Activated T-helper 1 cell treated with anti-CD3 and anti-CD28 coated beads, Interleukin-12 subunit alpha, Interleukin-12 subunit beta, Interleukin-2, Interleukin-4 antibody, amounts not matched to agents 30 ng/mL and 10 ng/mL and 1 ng/mL, durations not matched to agents 14 hours and 24 hours and 36 hours (primary cell): ENCODE data around the gene KIF7. TPM values are rescaled to one million over a fixed set of nuclear protein-coding genes. Genes with fewer than 3 reads are reported as not detected.

Experiments used
- DNase-seq: peaks from one replicate; pipeline ENCODE4 v3.0.0; 2021; ENCODE audit warnings: low spot score
- H3K27ac Mint-ChIP-seq: one replicate; pipeline ENCODE4 v1.8.0; 2021; ENCODE audit warnings: mild to moderate bottlenecking, mixed read lengths
- H3K27me3 Mint-ChIP-seq: one replicate; pipeline ENCODE4 v1.8.0; 2022; ENCODE audit warnings: mild to moderate bottlenecking, moderate library complexity, mixed read lengths; ENCODE audit not compliant: insufficient read depth
- H3K36me3 Mint-ChIP-seq: one replicate; pipeline ENCODE4 v1.8.0; 2021; ENCODE audit warnings: low read depth, mixed read lengths
- H3K4me1 Mint-ChIP-seq: one replicate; pipeline ENCODE4 v1.8.0; 2021; ENCODE audit warnings: low read depth, mixed read lengths
- H3K4me3 Mint-ChIP-seq: one replicate; pipeline ENCODE4 v1.8.0; 2021; ENCODE audit warnings: mild to moderate bottlenecking, moderate library complexity, mixed read lengths
- H3K9me3 Mint-ChIP-seq: one replicate; pipeline ENCODE4 v1.8.0; 2021; ENCODE audit warnings: mixed read lengths
- intact Hi-C: fragments of 100-400 bp; cut with micrococcal nuclease; formaldehyde crosslinking; loops from one replicate; pipeline ENCODE4 v1.15.1; 2024
- total RNA-seq: library from RNA; stranded (reverse); gene quantifications from 2 replicates; pipeline ENCODE4 v1.2.3, GENCODE V29; 2022

The KIF7 gene
- total RNA-seq, 1 donor from 2014 or later, result 2.4 TPM

DNA sequence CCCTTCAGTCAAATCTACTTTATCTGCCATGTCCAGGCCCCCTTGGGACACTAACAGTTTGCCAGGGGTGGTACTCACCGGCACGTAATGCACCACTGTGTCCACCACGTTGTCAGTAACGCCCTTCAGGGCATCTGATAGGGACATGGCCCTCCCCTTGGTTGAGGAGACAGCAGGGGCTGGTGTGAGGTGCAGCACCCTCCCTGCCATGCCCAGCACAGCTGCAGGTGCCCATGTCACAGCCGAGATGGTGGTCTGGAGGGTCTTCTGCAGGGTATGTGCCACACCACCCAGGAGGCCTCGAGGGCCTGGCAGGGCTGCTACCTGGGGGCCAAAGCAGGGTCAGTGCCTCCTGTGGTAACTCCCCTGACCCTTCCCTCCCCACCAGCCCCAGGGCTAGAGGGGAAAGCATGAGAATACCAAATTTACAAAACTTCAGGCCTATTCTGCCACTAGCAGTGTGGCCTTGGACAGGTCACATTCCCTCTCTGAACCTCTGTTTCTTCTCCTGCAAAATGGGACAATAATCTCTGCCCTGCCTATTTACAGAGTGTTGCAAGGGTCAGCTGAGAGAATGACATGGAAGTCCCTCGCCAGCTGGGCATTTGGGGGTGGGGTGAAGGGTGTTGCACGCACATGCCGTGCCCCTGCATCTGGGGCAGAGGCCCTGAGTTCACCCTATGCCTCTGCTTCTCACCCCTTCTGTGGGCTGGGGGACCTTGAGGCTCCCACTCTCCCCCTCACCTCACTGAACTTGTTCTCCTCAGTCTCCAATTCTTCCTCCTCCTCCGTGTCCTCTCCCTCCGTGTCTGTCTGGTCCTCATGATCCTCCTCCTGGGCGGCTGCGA is 11.8 kb upstream of the KIF7 start:
- Mint-ChIP-seq H3K9me3 (no peaks in the 10 kb centered on the region), H3K4me1 (peaks cover 5% of the 10 kb centered on the region), H3K4me3 (peak overlapping the region; percentile 7), H3K27ac (peak overlapping the region; percentile 44), H3K27me3 (peaks cover 20% of the 10 kb centered on the region), H3K36me3 (peaks cover 3% of the 10 kb centered on the region)
- DNase-seq, result no peak
- intact Hi-C loops, result no loop called here

DNA sequence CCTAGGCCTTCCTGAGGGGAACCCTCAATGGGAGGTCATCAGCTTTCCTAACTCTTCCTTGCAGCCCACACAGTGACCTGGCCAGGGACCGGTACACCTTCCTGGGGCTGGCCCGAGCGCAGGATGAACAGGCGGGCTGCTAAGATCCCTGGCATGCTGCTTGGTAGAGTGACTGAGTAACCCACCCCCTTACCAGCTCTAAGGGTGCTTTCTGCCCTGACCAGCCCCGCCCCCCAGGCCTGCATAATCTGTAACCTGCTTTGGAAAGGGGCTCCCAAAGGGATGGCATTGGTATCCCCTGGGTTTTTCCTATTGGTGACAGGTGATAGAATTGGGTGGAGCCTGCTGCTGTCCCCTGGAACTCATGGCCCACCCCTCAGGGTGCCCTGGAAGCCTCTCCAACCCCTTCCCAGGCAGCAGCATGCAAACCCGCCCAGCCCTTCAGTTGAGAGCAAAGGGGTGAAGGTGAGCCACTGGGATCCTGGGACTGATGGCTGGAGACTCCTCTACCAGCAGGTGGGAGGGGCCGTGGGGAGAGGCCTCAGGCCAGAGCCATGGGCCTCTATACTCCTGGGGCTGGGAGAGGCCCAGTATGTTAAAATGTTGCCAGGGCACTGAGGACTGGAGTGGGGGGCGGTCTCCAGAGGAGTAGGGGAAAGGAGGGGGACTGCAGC is 11.1 kb upstream of the KIF7 start:
- H3K4me3 Mint-ChIP-seq, result no peak overlapping the region
- no peaks in the 10 kb centered on the region for H3K9me3 Mint-ChIP-seq
- H3K27me3 Mint-ChIP-seq, result peaks cover 23% of the 10 kb centered on the region
- H3K27ac Mint-ChIP-seq, result no peak overlapping the region
- intact Hi-C loops, result no loop called here
- no peak for DNase-seq
- peaks cover 5% of the 10 kb centered on the region for H3K4me1 Mint-ChIP-seq
- H3K36me3 Mint-ChIP-seq, result peaks cover 3% of the 10 kb centered on the region

DNA sequence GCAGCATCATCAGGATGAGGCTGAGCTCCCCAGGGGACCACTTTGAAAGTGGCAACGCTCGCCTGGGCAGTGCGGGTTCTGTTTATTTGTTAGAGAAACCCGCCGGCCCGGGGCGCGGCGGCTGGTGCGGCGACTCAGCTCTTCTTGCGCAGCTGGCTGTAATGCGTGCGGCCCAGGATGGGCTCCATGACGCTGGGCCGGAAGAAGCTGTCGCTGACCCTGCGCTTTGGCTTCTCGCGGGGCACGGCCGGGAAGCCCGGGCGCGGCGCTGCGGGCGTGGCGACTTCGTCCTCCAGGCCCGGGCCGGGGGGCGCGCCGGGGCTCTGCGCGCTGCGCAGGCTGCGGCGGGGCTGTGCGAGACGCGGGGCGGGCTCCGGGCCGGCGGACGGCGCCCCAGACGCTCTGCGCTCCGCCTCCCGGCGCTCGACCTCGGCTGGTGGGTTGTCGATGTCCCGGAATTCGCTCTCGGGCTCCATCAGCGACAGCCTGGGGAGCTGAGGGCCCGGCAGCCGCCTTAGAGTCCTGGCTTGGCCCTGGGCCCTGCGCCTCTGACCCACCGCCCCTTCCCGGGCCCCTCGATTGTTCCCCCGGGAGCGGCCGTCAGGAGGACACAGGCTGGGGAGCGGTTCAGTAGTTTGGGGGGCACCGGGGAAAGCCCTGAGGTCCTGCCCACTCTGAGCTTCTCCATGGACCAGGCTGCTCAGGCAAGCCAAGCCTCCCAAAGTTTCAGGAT is 10.3 kb upstream of the KIF7 start:
- H3K36me3 Mint-ChIP-seq, result peaks cover 3% of the 10 kb centered on the region
- no peak for DNase-seq
- H3K4me3 Mint-ChIP-seq, result no peak overlapping the region
- intact Hi-C loops, result no loop called here
- no peak overlapping the region for H3K27ac Mint-ChIP-seq
- peaks cover 29% of the 10 kb centered on the region for H3K27me3 Mint-ChIP-seq
- peaks cover 5% of the 10 kb centered on the region for H3K4me1 Mint-ChIP-seq
- no peaks in the 10 kb centered on the region for H3K9me3 Mint-ChIP-seq

DNA sequence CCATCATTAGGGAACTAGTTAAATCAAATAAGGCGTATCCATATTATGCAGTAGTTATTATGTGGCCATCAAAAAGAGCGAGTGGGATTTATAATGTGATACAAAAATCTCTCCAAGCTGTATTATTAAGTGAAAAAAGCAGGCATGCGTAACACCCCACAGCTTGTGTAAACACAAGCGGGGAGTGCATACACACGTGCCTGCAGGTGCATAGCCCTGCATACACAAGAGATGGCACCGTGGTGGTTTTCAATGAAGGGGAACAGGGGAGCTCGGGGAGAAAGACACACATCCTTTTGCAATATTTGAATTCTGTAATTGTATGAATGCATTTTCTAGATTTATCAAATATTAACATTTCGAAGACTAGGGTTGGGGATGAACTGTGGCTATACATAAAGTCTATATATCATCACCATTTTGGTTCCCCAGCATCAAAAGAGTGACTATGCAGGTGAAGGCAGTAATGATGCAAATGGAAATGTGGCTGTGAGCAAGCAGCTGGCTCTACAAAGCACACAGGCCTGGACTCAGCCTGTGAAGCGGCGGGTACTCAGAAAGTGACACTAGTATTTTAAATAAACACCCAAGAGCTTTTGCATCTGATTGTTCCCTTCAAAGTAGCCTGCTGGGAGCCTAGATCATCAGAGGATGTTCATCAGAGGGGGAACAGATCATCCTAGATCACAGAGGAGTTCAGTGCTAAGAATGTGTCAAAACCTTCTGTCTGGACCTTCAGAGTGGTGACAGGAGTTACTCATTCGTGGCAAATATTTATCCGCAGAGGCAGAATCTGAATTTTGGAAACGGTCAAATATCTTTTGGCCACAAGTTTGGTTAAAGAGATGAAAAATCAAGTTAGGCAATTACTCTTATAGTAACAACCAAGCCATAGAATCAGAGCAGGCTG is 9.4 kb upstream of the KIF7 start:
- H3K36me3 Mint-ChIP-seq, result peaks cover 3% of the 10 kb centered on the region
- H3K4me3 Mint-ChIP-seq, result peak overlapping the region; percentile 65
- no peak for DNase-seq
- intact Hi-C loops, result no loop called here
- peaks cover 33% of the 10 kb centered on the region for H3K27me3 Mint-ChIP-seq
- H3K9me3 Mint-ChIP-seq, result no peaks in the 10 kb centered on the region
- H3K27ac Mint-ChIP-seq, result no peak overlapping the region
- H3K4me1 Mint-ChIP-seq, result peaks cover 5% of the 10 kb centered on the region

DNA sequence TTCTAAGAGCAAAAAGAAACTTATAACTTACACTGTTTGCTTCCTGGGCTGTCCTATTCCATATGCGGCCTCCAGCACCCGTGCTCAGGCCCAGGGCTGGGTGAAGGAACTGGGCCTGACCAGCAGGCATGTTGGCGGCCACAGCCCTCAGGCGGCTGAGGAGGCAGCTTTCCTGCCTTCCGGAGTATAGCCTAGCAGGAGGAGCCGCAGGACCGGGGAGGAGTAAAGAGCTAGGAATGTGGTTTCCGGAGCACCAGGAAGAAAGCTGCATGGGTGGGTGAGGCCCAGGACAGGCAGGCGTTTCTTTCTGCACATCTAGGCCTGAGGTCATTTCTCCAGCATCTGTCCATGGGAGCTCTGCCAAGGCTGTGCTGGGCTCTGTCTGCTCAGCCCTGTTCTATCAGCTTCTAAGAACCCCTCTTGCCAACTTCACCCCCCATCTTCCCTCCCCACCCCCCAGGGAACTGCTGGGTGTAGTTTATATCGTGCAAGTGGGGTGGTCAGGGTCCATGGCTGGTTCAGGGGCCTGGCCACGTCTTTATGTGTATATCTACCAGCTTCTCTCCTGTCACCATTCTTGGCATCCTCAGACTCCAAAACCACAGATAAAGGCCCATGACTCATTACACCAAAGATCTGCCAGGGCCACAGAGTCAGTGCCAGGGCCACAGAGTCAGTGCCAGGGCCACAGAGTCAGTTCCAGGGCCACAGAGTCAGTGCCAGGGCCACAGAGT is 7.8 kb upstream of the KIF7 start:
- DNase-seq, result no peak
- Mint-ChIP-seq H3K4me1 (peaks cover 5% of the 10 kb centered on the region), H3K36me3 (peaks cover 3% of the 10 kb centered on the region), H3K9me3 (no peaks in the 10 kb centered on the region), H3K27ac (no peak overlapping the region), H3K4me3 (no peak overlapping the region), H3K27me3 (peaks cover 37% of the 10 kb centered on the region)
- intact Hi-C loops, result no loop called here

DNA sequence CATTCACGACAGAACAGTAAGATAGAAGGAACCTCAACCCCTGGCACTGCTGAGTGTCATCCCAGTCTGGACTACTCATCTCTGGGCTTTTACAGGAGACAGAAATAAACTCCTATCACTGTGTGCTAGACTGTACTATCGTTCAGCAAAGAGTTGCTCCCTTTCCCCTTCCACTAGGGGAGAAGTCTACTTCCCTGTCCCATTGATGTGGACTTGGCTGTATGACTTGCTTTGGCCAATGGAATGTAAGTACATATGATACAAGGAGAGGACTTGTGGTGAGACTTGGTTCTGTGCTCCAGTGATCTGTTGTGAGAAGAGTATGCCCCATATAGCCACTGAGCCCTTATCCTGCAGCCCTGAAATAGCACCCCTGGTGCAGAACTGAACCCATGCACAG is 5.3 kb upstream of the KIF7 start:
- intact Hi-C loops, result no loop called here
- peaks cover 13% of the 10 kb centered on the region for H3K4me1 Mint-ChIP-seq
- no peaks in the 10 kb centered on the region for H3K9me3 Mint-ChIP-seq
- H3K36me3 Mint-ChIP-seq, result peaks cover 3% of the 10 kb centered on the region
- no peak overlapping the region for H3K27ac Mint-ChIP-seq
- H3K4me3 Mint-ChIP-seq, result no peak overlapping the region
- H3K27me3 Mint-ChIP-seq, result peaks cover 52% of the 10 kb centered on the region
- DNase-seq, result no peak

DNA sequence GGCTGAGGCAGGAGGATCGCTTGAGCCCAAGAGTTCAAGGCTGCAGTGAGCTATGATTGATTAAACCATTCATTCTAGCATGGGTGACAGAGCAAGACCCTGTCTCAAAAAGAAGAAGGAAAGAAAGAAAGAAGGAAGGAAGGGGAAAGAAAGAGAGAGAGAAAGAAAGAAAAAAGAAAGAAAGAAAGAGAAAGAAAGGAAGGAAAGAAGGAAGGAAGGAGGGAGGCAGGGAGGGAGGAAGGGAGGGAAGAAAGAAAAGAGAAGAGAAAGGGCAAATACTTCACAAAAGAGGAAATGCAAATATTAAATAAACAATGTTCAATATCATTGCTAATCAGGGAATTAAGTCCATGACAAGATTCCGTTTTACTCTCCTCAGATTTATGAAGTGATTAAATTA is 4.0 kb upstream of the KIF7 start:
- Mint-ChIP-seq H3K36me3 (no peaks in the 10 kb centered on the region), H3K4me1 (peaks cover 16% of the 10 kb centered on the region), H3K9me3 (no peaks in the 10 kb centered on the region), H3K27me3 (peaks cover 54% of the 10 kb centered on the region), H3K27ac (no peak overlapping the region), H3K4me3 (no peak overlapping the region)
- DNase-seq, result no peak
- intact Hi-C loops, result no loop called here

DNA sequence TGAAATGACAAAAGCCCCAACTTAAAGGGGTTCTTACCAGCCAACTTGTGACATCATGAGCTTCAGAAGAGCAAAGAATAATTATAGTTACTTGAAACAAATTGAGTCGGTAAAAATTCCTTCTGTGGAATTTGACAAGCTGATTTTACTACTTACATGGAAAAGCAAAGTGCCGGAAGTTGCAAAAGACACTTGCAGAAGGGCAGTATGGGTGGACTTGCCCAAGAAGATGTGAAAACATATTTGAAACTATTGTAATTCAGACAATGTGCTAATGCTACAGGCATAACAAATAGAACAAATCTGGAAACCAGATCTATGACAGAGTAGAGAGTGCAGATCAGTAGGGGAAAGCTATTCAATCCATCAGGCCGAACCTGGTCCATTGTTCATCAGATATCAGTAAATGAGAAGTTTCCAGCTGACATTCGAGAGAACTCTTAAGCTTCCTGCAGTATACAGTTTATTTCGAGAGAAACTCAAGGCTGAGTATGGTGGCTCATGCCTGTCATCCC is 2.5 kb upstream of the KIF7 start:
- Mint-ChIP-seq H3K36me3 (no peaks in the 10 kb centered on the region), H3K27ac (no peak overlapping the region), H3K4me3 (no peak overlapping the region), H3K4me1 (peaks cover 17% of the 10 kb centered on the region), H3K27me3 (peaks cover 59% of the 10 kb centered on the region), H3K9me3 (no peaks in the 10 kb centered on the region)
- intact Hi-C loops, result no loop called here
- DNase-seq, result no peak

DNA sequence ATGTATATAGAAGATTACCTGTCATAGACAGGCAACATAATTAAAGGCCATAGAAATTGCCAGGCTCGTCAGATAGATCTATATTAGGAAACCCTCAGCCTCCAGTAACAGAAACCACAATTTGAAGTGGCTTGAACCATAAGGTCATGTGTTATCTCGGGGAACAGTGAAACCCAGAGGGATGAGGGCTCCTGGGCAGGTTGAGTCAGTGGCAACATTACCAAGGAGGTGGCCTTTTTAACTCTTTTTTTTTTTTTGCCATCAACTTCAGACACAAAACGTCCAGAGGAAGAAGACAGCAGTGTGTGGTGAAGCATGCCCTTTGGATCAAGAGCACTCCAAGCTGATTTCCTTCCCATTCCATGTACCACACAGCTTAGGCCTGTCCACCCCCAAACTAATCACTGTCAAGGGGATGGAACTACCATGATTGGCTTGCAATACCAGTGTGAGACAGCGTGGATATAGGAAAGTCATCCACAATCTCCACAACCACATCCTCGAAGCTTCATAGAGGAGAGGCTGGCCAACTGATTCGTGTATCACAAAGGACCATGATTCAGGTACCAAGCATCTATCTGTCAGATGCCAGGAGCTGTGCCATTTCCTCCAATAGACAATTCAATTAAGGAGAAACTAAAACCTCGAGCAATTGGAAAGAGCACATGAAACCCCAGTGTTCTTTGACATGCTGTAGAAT is 999 bp upstream of the KIF7 start:
- Mint-ChIP-seq H3K27ac (no peak overlapping the region), H3K27me3 (peaks cover 50% of the 10 kb centered on the region), H3K4me3 (peak overlapping the region; percentile 65), H3K9me3 (no peaks in the 10 kb centered on the region), H3K4me1 (peaks cover 17% of the 10 kb centered on the region), H3K36me3 (no peaks in the 10 kb centered on the region)
- intact Hi-C loops, result no loop called here
- DNase-seq, result no peak

DNA sequence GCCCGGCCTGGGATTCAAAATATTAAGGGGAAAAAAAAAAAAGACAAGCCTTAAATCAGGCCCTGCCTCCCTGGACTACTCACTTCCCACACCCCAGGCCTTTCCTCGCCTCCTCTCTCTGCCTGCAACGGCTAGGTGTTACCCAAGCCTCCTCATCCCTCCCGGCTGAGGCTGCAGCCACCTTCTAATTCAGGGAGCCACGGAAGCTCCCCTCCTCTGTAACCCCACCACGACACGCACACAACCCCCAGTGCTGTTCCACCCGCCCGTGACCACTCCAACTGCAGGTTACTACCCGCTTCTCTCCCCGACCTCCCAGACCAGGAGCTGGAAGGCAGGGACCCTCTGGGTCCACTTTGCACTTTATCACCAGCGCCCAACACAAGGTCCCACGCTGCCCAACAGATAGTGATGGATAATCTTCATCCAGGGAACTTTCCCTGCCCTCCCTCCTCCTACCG is 936 bp downstream of the KIF7 start:
- DNase-seq, result no peak
- no peaks in the 10 kb centered on the region for H3K9me3 Mint-ChIP-seq
- peaks cover 17% of the 10 kb centered on the region for H3K4me1 Mint-ChIP-seq
- H3K4me3 Mint-ChIP-seq, result peak overlapping the region; percentile 79
- H3K27ac Mint-ChIP-seq, result no peak overlapping the region
- intact Hi-C loops, result no loop called here
- no peaks in the 10 kb centered on the region for H3K36me3 Mint-ChIP-seq
- peaks cover 34% of the 10 kb centered on the region for H3K27me3 Mint-ChIP-seq

DNA sequence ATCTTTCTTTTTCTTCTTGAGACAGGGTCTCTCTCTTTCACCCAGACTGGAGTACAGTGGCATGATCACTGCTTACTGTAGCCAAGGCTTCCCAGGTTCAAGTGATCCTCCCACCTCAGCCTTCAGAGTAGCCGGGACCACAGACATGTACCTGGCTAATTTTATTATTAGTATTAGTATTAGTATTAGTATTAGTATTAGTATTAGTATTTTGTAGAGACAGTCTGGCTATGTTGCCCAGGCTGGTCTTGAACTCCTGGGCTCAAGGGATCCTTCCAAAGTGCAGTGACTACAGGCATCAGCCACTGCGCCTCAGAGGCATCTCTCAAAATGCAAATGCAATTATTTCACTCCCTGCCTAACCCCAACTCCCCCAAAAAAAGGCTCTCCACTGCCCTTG is 1.7 kb downstream of the KIF7 start:
- H3K4me1 Mint-ChIP-seq, result peaks cover 17% of the 10 kb centered on the region
- no peaks in the 10 kb centered on the region for H3K36me3 Mint-ChIP-seq
- intact Hi-C loops, result no loop called here
- peaks cover 30% of the 10 kb centered on the region for H3K27me3 Mint-ChIP-seq
- H3K9me3 Mint-ChIP-seq, result no peaks in the 10 kb centered on the region
- no peak overlapping the region for H3K4me3 Mint-ChIP-seq
- no peak overlapping the region for H3K27ac Mint-ChIP-seq
- no peak for DNase-seq
